ENCODE measurements around the gene SLC22A15.
"Not testable (repeated sequence)": the region's sequence is repeated elsewhere in the genome, so short reads cannot be mapped to it uniquely, and the experiment has no call there.

SLC22A15 gene

GRCh38 chr1:116044071-116044470, 67.8 kb downstream of the SLC22A15 start:
- no peak for DNase-seq

- not testable (repeated sequence) for DNase-seq
Observed at GRCh38 chr1:116046933-116047332, 70.6 kb downstream of the SLC22A15 start.

GRCh38 chr1:116051896-116052295, 75.6 kb downstream of the SLC22A15 start:
- not testable (repeated sequence) for DNase-seq

- DNase-seq = no peak
Observed at GRCh38 chr1:116062201-116062600, 85.9 kb downstream of the SLC22A15 start.

GRCh38 chr1:116064616-116065015, 88.3 kb downstream of the SLC22A15 start:
- no peak for DNase-seq

- no peak for DNase-seq
Observed at GRCh38 chr1:116066868-116067565, 90.7 kb downstream of the SLC22A15 start.

GRCh38 chr1:116067566-116067890, 91.2 kb downstream of the SLC22A15 start:
- no peak for DNase-seq

- DNase-seq = no peak
Observed at GRCh38 chr1:116075575-116075974, 99.3 kb downstream of the SLC22A15 start.

GRCh38 chr1:116075990-116076389, 99.7 kb downstream of the SLC22A15 start:
- peak; percentile 38 for DNase-seq

GRCh38 chr1:116076831-116077230, 100.5 kb downstream of the SLC22A15 start:
- peak; percentile 42 for DNase-seq

GRCh38 chr1:116078699-116079223, 102.4 kb downstream of the SLC22A15 start:
- no peak for DNase-seq

- DNase-seq = no peak
Observed at GRCh38 chr1:116087628-116088027, 111.3 kb downstream of the SLC22A15 start.

GRCh38 chr1:116089870-116090269, 113.6 kb downstream of the SLC22A15 start:
- no peak for DNase-seq

GRCh38 chr1:116091083-116091482, 114.8 kb downstream of the SLC22A15 start:
- DNase-seq = no peak

GRCh38 chr1:116092752-116093489, 116.6 kb downstream of the SLC22A15 start:
- DNase-seq = no peak

GRCh38 chr1:116095027-116095426, 118.7 kb downstream of the SLC22A15 start:
- no peak for DNase-seq

GRCh38 chr1:116096013-116096618, 119.8 kb downstream of the SLC22A15 start:
- DNase-seq = no peak

- no peak for DNase-seq
Observed at GRCh38 chr1:116097626-116098025, 121.3 kb downstream of the SLC22A15 start.

- no peak for DNase-seq
Observed at GRCh38 chr1:116099379-116099778, 123.1 kb downstream of the SLC22A15 start.

- no peak for DNase-seq
Observed at GRCh38 chr1:116099919-116100318, 123.6 kb downstream of the SLC22A15 start.

- DNase-seq = no peak
Observed at GRCh38 chr1:116104667-116105066, 128.4 kb downstream of the SLC22A15 start.

GRCh38 chr1:116105996-116106395, 129.7 kb downstream of the SLC22A15 start:
- no peak for DNase-seq

GRCh38 chr1:116106646-116107045, 130.3 kb downstream of the SLC22A15 start:
- no peak for DNase-seq

- DNase-seq = no peak
Observed at GRCh38 chr1:116107371-116107770, 131.1 kb downstream of the SLC22A15 start.
